Vagina (tissue), 2 donors: Measurements from ENCODE around the gene COBLL1. TPM values are rescaled to one million over a fixed set of nuclear protein-coding genes. Genes with fewer than 3 reads are reported as not detected.

ENCODE experiments used
- DNase-seq, 2 donors: peaks; one replicate each; pipeline ENCODE4 v3.0.0-alpha.2; 2017; ENCODE audit errors: extremely low spot score in 2 of 2
- H3K27ac ChIP-seq: fragments of 200-600 bp; sonication (generic); one replicate; pipeline ENCODE4 v1.5.1; 2019
- H3K27me3 ChIP-seq: fragments of 200-600 bp; sonication (generic); one replicate; pipeline ENCODE4 v1.5.1; 2019
- H3K36me3 ChIP-seq, 2 donors: fragments of 200-600 bp; sonication (generic); one replicate each; pipeline ENCODE4 v1.5.1; 2017 to 2019
- H3K4me1 ChIP-seq: fragments of 200-600 bp; sonication (generic); one replicate; pipeline ENCODE4 v1.5.1; 2019
- H3K4me3 ChIP-seq, 2 donors: fragments of 200-600 bp; sonication (generic); 1 replicate in 1 of 2; 2 replicates in 1 of 2; pipeline ENCODE4 v1.5.1; 2016 to 2019
- H3K9me3 ChIP-seq: fragments of 200-600 bp; sonication (generic); one replicate; pipeline ENCODE4 v1.5.1; 2019
- POLR2A ChIP-seq, 2 donors: fragments of 450-650 bp; IDR thresholded peaks; one replicate each; pipeline ENCODE4 v1.6.1; 2017; ENCODE audit warnings: antibody characterized with exemption in 2 of 2, mild to moderate bottlenecking in 2 of 2, moderate library complexity in 2 of 2
- POLR2AphosphoS5 ChIP-seq, 2 donors: sonication (generic); formaldehyde crosslinking; IDR thresholded peaks; one replicate each; pipeline ENCODE4 v1.9.0; 2017; ENCODE audit warnings: antibody characterized with exemption in 2 of 2, mild to moderate bottlenecking in 2 of 2, low read depth in 1 of 2; ENCODE audit not compliant: insufficient read depth in 1 of 2
- intact Hi-C: fragments of 100-400 bp; cut with DNase I; formaldehyde crosslinking; loops from one replicate; pipeline ENCODE4 v1.15.1; 2023
- total RNA-seq: library from RNA; depleted of rRNA; stranded (reverse); fragments of >200 nt; gene quantifications from one replicate; pipeline ENCODE4 v1.2.3, GENCODE V29; 2016
- TF ChIP-seq, protein P1 (sequence below), 3 experiments: fragments of 450-650 bp in 2 of 3; fragments of 200-600 bp in 1 of 3; sonication (generic) in 1 of 3; IDR thresholded peaks; one replicate each; pipeline ENCODE4 v1.5.1; 2017 to 2019; ENCODE audit warnings: antibody characterized with exemption in 3 of 3, mild to moderate bottlenecking in 2 of 3, moderate library complexity in 2 of 3

The COBLL1 gene
- total RNA-seq, 1 donor from 2014 or later: 79.6 TPM

DNA sequence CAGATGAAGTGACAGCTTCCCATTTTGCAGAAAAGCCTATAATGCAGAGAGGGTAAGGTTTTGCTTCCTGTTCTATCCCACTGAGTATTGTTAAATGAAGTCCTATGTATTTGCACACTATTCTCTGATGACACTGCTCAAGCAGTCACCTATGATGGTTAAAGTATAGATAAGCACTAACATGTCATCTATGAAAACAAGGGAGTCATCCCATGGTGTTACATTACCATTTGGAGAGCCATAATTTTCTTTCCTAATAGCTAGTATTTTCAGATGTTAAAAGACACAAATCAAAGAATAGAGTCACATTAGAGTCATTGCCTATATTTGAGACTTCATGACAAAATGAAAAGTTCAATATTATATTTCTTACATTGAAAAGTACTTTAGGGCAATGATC is 177.6 kb downstream of the COBLL1 start:
- H3K36me3 ChIP-seq: no peaks in the 10 kb centered on the region
- intact Hi-C loops: no loop called here
- H3K4me1 ChIP-seq: no peaks in the 10 kb centered on the region
- no peak overlapping the region for H3K4me3 ChIP-seq
- no peaks in the 10 kb centered on the region for H3K27me3 ChIP-seq
- H3K27ac ChIP-seq: no peak overlapping the region
- H3K9me3 ChIP-seq: no peaks in the 10 kb centered on the region
- TF ChIP-seq POLR2AphosphoS5 (IDR thresholded peaks at IDR 0.05; ENCODE audit: insufficient read depth in 1 of 2, low read depth in 1 of 2): no peak
- no peak for TF ChIP-seq POLR2A (IDR thresholded peaks at IDR 0.05)
- TF ChIP-seq, protein P1, sequence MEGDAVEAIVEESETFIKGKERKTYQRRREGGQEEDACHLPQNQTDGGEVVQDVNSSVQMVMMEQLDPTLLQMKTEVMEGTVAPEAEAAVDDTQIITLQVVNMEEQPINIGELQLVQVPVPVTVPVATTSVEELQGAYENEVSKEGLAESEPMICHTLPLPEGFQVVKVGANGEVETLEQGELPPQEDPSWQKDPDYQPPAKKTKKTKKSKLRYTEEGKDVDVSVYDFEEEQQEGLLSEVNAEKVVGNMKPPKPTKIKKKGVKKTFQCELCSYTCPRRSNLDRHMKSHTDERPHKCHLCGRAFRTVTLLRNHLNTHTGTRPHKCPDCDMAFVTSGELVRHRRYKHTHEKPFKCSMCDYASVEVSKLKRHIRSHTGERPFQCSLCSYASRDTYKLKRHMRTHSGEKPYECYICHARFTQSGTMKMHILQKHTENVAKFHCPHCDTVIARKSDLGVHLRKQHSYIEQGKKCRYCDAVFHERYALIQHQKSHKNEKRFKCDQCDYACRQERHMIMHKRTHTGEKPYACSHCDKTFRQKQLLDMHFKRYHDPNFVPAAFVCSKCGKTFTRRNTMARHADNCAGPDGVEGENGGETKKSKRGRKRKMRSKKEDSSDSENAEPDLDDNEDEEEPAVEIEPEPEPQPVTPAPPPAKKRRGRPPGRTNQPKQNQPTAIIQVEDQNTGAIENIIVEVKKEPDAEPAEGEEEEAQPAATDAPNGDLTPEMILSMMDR (IDR thresholded peaks at IDR 0.05): no peak
- DNase-seq: no peak

DNA sequence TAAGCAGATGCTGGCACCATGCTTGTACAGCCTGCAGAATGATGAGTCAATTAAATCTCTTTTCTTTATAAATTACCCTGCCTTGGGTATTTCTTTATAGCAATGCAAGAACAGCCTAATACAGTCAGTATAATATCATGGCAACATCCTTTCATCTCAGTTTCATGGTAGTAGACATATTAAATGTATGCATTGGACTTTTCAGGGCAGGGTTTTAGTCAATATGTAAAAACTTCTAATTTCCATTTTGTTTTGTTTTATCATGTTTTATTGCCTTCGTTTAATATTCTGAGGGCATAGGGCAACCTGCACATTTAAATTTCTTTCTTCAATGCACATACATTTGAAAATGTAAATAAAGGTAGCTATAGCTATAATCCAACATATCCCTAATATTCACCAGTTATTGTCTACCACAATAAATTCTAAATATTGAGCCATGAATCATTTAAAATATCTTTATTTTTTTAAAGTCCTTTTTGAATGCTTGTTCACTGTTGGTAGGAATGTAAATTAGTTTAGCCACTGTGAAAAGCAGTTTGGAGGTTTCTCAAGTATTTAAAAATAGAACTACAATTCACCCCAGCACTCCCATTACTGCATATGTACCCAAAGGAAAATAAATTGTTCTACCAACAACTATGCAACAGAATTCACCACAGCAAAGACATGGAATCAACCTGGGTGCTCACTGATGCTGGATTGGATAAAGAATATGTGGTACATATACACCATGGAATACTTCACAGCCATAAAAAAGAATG is 178.6 kb downstream of the COBLL1 start:
- Histone ChIP-seq H3K36me3 (no peaks in the 10 kb centered on the region), H3K9me3 (no peaks in the 10 kb centered on the region), H3K4me3 (no peak overlapping the region), H3K27me3 (no peaks in the 10 kb centered on the region), H3K27ac (no peak overlapping the region), H3K4me1 (no peaks in the 10 kb centered on the region)
- no peak for DNase-seq
- intact Hi-C loops: no loop called here
- TF ChIP-seq, protein P1 (IDR thresholded peaks at IDR 0.05): no peak
- no peak for TF ChIP-seq POLR2AphosphoS5 (IDR thresholded peaks at IDR 0.05; ENCODE audit: insufficient read depth in 1 of 2, low read depth in 1 of 2)
- TF ChIP-seq POLR2A (IDR thresholded peaks at IDR 0.05): no peak

DNA sequence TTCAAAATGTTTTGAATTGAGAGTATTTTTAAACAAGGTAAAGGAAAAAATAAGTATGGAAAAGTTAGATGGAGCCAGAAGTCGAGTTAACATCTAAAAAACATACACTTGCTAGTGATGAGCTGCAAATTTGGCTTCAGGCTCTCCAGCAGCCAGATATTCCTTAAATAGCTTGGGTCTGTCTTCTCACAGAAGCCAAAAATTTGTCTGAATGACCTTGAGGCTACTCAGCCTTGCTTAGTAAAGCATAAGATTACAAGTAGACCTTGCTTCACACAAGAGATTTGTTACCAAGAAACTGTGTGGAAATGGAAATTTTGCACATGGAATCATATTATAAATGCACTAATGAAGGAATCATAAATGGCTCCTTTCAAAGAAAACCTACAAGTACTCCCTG is 179.6 kb downstream of the COBLL1 start:
- no peaks in the 10 kb centered on the region for H3K4me1 ChIP-seq
- no peaks in the 10 kb centered on the region for H3K27me3 ChIP-seq
- H3K4me3 ChIP-seq: no peak overlapping the region
- TF ChIP-seq POLR2A (IDR thresholded peaks at IDR 0.05) (no peak), POLR2AphosphoS5 (IDR thresholded peaks at IDR 0.05; ENCODE audit: insufficient read depth in 1 of 2, low read depth in 1 of 2) (no peak)
- TF ChIP-seq, protein P1 (IDR thresholded peaks at IDR 0.05): no peak
- H3K36me3 ChIP-seq: no peaks in the 10 kb centered on the region
- DNase-seq: no peak
- no peak overlapping the region for H3K27ac ChIP-seq
- no peaks in the 10 kb centered on the region for H3K9me3 ChIP-seq
- intact Hi-C loops: no loop called here

DNA sequence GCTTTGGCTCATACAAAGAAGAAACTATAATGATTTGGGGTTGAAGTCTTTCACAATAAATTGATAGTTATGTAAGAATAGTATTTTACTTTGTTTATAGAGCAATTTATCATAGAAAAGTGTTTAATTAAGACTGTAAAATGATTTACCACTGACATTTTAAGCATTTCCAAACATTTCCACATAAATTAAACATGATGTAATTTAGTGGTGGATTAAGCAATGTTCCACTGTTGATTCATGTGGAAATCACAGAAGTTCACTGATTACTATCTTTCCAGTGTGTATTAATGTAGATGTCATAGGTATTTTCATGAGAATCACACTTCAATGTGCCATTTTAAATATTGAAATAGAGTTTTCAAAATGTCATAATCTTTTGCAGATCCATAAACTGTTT is 180.3 kb downstream of the COBLL1 start:
- DNase-seq: no peak
- no peaks in the 10 kb centered on the region for H3K27me3 ChIP-seq
- no peaks in the 10 kb centered on the region for H3K36me3 ChIP-seq
- no peak overlapping the region for H3K27ac ChIP-seq
- H3K4me1 ChIP-seq: no peaks in the 10 kb centered on the region
- no peaks in the 10 kb centered on the region for H3K9me3 ChIP-seq
- no peak for TF ChIP-seq POLR2AphosphoS5 (IDR thresholded peaks at IDR 0.05; ENCODE audit: insufficient read depth in 1 of 2, low read depth in 1 of 2)
- no peak for TF ChIP-seq POLR2A (IDR thresholded peaks at IDR 0.05)
- TF ChIP-seq, protein P1 (IDR thresholded peaks at IDR 0.05): no peak
- intact Hi-C loops: no loop called here
- H3K4me3 ChIP-seq: no peak overlapping the region

DNA sequence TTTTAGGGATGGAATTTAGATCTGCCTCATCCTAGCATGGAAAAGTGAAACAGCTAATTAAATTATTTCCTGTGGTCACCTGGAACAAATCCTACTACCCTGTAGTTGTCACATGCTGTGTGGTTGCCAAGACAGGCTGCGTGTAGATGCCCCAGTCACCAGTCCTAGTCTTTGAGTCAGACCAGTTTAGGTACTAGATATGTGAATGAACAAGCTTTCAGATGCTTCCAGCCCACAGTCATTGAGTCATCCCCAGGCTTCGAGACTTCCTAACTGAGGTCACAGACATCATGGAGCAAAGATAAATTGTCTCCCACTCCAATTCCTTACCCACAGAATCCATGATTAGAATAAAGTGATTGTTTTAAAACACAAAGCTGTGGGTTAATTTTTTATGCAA is 184.5 kb downstream of the COBLL1 start:
- Histone ChIP-seq H3K9me3 (no peaks in the 10 kb centered on the region), H3K4me3 (no peak overlapping the region), H3K36me3 (no peaks in the 10 kb centered on the region), H3K4me1 (no peaks in the 10 kb centered on the region), H3K27me3 (no peaks in the 10 kb centered on the region), H3K27ac (no peak overlapping the region)
- intact Hi-C loops: no loop called here
- no peak for DNase-seq
- TF ChIP-seq POLR2A (IDR thresholded peaks at IDR 0.05) (no peak), POLR2AphosphoS5 (IDR thresholded peaks at IDR 0.05; ENCODE audit: insufficient read depth in 1 of 2, low read depth in 1 of 2) (no peak)
- TF ChIP-seq, protein P1 (IDR thresholded peaks at IDR 0.05): no peak
